HG02610 (cell line): ENCODE measurements around the gene RAB40A.
"Not testable (repeated sequence)": the region's sequence is repeated elsewhere in the genome, so short reads cannot be mapped to it uniquely, and the experiment has no call there.

Source experiments
- ATAC-seq: cut with Tn5 transposase; IDR thresholded peaks from one replicate; pipeline ENCODE4 v1.9.1; 2021; ENCODE audit warnings: mild to moderate bottlenecking, moderate library complexity; ENCODE audit not compliant: unreplicated experiment

The RAB40A gene

DNA sequence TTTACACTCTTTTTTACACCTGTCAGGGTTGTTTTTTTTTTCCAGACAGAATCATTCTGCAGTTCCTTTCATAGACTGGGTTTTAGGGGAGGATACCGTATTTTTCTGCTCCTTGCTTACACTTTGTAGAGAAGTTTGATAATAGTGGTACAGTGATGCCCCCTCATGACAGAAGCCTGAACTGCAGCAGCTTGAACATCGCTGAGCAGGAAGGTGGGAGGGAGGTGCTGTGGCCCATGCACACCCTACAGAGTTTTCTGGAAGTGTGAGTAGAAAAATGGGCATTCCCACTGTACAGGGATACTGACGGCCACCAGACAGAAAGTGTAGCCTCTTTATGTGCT, 54.5 kb downstream of the RAB40A start:
- ATAC-seq = peak; percentile 95

DNA sequence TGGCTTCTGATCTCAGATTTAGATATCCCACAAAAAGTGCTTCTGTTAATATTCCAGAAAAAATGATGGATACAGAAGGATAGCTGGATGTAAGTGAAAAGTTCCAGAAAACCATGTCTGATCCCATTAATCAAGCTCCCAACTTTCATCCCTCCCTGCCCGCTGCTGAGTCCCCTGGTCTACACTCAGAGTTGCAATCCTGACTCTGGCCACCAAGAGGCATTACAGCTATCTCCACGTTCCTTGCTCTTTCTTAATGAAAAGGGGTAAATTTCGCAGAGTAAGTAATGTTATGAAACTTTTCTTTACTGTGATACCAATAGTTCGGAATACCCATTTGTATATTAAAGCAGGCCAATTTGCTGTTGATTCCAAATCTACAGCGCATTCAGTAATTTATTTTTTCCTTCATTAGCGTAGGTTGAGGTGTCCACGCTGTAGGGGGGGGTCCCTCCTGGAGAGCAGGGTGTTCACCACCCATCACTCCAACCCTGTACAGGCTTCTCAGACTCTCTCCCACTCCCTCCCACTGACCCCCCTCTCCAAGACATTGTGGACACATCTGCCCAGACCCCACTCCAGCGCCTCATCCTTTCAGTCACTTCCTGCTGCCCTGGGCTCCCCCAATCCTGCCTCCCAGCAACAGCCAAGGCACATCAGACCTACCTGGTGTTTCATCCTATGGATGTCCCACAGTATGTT, 55.1 kb downstream of the RAB40A start:
- peak; percentile 67 for ATAC-seq

DNA sequence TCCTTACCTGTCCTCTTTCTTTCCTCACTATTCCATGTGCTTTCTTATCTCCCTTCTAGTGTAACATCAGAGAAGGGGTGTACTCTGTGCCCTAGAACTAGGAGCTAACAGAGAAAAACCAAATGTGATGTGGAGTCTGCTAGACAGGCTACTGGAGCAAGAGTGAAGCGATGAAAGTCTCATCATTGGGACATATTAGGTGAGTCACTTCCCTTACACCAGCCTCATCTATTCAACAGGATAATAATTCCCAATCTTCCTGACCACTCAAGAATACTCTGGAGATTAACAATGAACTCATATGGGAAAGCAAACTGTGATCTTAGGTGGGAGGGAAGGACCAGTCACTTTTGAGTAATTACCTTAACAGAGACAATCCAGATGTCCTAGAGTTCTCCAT, 58.1 kb downstream of the RAB40A start:
- ATAC-seq = no peak

DNA sequence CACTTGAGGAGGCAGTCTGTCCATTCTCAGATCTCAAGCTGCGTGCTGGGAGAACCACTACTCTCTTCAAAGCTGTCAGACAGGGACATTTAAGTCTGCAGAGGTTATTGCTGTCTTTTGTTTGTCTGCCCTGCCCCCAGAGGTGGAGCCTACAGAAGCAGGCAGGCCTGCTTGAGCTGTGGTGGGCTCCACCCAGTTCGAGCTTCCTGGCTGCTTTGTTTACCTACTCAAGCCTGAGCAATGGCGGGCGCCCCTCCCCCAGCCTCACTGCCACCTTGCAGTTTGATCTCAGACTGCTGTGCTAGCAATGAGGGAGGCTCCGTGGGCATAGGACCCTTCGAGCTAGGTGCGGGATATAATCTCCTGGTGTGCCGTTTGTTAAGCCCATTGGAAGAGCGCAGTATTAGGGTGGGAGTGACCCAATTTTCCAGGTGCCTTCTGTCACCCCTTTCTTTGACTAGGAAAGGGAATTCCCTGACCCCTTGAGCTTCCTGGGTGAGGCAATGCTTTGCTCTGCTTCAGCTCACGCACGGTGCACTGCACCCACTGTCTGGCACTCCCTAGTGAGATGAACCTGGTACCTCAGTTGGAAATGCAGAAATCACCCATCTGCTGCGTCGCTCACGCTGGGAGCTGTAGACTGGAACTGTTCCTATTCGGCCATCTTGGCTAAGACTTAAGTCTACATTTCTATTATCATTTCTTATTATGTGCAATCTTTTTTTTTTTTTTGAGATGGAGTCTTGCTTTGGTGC, 59.1 kb downstream of the RAB40A start:
- ATAC-seq = not testable (repeated sequence)

DNA sequence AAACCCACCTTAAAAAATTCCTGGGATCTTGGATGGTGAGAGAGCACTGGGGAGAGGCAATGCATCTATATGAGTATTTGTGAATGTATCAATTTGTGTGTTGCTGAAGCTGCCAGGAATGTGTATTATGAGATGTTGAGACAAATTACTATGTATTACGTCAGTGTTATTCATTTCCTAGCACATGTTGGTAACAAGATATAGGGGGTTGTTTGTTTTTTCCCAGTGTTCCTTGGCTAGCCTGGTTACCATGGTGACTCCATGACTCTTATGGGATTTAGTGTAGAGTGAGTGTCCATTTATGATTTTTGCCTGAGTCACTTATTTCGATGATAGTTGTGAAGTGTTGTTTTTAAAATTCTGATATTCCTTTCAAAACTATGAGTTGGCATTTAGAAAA, 65.6 kb downstream of the RAB40A start:
- no peak for ATAC-seq
